GM21515 (cell line): ENCODE results near the gene RPL37.
"Not testable (repeated sequence)": the region's sequence is repeated elsewhere in the genome, so short reads cannot be mapped to it uniquely, and the experiment has no call there.

ENCODE experiments used
- ATAC-seq: cut with Tn5 transposase; IDR thresholded peaks from one replicate; pipeline ENCODE4 v1.9.1; 2021; ENCODE audit not compliant: unreplicated experiment

RPL37 gene

GRCh38 chr5:40834391-40834848, 602 bp downstream of the RPL37 start:
- no peak for ATAC-seq

DNA sequence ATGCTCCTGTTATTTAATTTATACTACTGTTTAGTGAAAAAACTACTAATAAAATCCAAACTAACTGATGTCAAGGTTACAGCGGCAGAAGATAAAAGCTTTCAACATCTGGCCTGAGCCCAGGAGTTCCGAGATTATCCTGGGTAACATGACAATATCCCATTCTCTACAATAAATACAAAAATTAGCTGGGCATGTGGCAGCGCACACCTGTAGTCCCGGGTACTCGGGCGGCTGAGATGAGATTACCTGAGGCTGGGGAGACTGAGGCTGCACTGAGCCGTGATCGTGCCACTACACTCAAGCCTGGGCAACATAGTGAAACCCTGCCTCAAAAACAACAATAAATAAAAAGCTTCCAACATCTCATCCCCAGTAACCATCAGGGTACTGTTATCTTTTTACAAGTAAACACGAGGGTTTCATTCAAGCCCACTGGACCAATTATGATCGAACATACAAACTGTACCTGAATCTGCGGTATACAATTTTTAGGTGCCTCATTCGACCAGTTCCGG, 1.3 kb downstream of the RPL37 start:
- no peak for ATAC-seq

GRCh38 chr5:40832345-40832744, 2.7 kb downstream of the RPL37 start:
- no peak for ATAC-seq

GRCh38 chr5:40831346-40832210, 3.4 kb downstream of the RPL37 start:
- ATAC-seq: no peak

DNA sequence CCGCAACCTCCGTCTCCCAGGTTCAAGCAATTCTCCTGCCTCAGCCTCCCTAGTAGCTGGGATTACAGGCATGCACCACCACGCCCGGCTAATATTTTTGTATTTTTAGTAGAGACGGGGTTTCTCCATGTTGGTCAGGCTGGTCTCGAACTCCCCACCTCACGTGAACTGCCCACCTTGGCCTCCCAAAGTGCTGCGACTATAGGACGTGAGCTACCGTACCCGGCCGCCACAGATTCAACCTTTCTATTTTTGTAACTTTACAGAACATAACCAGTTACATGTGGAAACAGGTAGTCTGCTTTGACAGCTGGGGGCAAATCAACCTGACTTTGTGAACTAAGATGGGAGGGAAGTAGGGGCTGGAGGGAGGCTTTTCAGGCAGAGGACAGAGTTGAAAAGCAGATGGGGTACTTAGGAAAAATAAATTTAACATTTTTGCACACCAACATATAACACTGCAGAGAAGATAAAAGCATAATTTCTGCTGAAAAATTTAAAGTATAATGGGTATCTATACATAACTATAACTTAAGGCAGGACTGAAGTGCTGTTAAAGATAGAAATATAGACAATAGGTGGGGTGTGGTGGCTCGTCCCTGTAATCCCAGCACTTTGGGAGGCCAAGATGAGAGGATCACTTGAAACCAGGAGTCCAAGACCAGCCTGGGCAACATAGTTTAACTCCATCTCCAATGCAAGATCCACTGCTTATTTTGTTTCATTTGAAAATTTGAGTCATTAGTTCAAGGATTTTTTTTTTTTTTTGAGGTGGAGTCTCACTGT, 5.1 kb downstream of the RPL37 start:
- ATAC-seq: no peak

- ATAC-seq: no peak
Measured at GRCh38 chr5:40828690-40829661, 6.0 kb downstream of the RPL37 start.

DNA sequence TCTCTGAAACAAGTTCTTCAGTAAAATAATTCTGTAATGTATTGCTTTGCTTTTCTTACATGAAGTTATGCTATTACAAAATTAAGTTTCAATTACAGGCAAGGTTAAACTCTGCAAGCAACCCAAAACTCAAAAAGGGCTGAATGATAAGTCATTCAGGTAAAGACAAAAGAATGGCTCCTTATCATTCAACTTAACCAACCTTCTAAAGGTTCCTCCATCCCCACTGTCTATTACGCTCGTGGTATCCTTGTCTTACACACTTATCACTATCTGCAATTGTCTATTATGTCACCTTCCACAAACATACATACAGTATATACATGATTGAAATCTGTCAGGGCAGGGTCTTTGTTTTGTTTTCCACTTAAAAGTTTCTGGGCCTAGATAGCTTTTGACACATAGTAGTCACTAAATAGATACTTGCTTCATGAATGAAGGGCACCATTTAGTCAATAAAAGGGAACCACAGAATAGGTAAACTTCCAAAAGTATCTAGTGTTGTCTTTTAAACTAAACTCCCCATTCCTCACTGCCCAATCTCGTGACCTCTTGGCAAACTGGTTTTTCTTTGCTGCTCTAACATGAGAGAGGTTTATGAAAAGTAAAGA, 6.9 kb downstream of the RPL37 start:
- no peak for ATAC-seq

- ATAC-seq: no peak
Measured at GRCh38 chr5:40827188-40827977, 7.6 kb downstream of the RPL37 start.

- no peak for ATAC-seq
Measured at GRCh38 chr5:40826489-40827187, 8.4 kb downstream of the RPL37 start.

DNA sequence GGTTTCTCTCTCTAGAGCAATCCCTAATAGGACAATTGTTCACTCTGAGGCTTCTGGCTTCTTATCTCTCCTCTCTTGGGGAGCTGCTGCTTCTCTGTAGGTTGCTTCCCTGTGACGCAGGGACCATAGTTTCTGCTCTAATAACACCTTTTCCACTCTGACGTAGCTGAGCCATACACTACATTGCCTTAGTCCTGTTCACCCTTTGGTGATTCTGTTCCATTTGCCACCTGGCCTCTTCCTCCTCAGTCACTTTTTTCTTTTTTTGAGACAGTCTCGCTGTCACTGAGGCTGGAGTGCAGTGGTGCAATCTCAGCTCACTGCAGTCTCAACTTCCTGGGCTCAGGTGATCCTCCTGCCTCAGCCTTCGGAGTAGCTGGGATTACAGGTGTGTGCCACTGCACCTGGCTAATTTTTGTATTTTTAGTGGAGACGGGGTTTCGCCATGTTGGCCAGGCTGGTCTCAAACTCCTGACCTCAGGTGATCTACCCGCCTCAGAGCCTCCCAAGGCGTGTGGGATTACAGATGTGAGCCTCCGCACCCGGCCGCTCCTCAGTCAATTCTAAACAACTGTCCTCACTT, 9.5 kb downstream of the RPL37 start:
- not testable (repeated sequence) for ATAC-seq

DNA sequence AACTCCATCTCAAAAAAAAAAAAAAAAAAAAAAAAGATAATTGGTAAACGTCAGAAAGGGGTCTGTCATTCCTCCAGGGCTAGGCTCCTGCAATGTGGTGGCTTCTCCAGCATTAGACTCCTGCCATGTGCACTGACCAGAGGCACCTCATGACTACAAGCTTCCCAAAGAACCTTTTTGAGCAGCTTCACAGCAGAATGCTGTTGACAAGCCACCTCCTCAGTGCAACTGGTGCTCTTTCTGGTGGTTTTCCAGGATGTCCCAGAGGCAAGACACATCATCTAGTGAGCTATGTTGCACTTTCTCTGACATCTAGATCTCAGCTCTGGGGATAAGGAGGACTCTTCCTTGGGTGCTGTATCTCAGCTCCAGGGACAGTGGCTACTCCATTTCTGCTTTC, 11.6 kb downstream of the RPL37 start:
- ATAC-seq: no peak

- ATAC-seq: no peak
Measured at GRCh38 chr5:40813698-40814281, 21.2 kb downstream of the RPL37 start.

DNA sequence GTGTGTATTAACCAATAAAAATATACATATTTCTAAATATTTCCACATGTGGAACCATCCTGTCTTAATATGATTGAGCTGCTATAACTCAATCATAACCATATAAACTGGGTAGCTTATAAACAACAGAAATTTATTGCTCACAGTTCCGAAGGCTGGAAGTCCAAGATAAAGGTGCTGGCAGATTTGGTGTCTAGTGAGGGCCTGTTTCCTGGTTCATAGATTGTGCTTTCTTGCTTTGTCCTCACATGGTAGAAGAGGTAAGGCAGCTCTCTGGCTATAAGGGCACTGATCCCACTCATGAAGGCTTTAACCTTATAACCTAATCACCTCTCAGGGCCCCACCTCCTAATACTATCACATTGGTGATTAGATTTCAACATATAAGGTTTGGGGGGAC, 22.9 kb downstream of the RPL37 start:
- ATAC-seq: no peak

DNA sequence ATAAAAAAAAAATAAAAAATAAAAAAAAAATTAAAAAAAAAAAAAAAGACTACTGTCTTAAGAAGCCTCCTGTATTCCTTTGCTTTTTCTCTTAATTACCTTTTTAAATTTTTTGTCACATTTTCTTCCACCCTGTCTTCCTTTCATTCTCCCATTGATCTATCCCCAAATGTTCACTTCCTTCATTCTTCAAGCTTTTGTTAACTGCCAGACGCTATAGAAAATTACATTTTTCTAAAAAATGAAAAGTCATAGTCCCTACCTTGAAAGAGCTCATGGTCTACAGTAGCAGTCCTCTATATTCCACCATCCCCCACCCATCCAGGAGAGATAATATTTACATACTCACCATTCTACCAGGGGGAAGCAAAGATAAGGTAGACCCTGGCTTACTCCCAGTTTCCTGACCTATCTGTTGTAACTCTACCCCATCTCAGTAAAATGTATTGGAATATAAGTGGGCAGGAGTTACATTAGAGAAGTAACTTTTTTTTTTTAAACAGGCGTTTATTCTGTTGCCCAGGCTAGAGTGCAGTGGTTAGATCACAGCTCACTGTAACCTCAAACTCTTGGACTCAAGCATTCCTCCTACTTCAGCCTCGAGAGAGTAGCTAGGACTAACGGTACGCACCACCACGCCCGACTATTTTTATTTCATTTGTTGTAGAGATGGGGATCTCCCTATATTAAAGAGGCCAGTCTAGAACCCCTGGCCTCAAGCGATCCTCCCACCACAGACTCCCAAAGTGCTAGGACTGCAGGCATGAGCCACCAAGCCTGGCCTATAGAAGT, 33.1 kb downstream of the RPL37 start:
- no peak for ATAC-seq

- ATAC-seq: no peak
Measured at GRCh38 chr5:40799258-40799657, 35.8 kb downstream of the RPL37 start.

GRCh38 chr5:40798801-40799210, 36.2 kb downstream of the RPL37 start:
- no peak for ATAC-seq
